MM.1S (cell line): ENCODE measurements around the gene USP24.

Experiments used
- DNase-seq: peaks from one replicate; pipeline ENCODE4 v3.0.0-alpha.2; 2015
- H2AFZ ChIP-seq: fragments of 300-600 bp; sonication (generic); 2 replicates; pipeline ENCODE4 v1.6.0; 2016; ENCODE audit warnings: antibody characterized with exemption, low read length
- H3F3A ChIP-seq: fragments of 300-600 bp; sonication (generic); 2 replicates; pipeline ENCODE4 v1.6.1; 2016; ENCODE audit warnings: mild to moderate bottlenecking, antibody characterized with exemption, low read length, moderate library complexity, mixed read lengths; ENCODE audit not compliant: insufficient read depth
- H3K27ac ChIP-seq: fragments of 300-600 bp; sonication (generic); 2 replicates; pipeline ENCODE4 v1.5.1; 2016; ENCODE audit warnings: mild to moderate bottlenecking, low read length
- H3K27me3 ChIP-seq: fragments of 300-600 bp; sonication (generic); replicated peaks from 2 replicates; pipeline ENCODE4 v1.6.0; 2016; ENCODE audit warnings: low read length; ENCODE audit not compliant: insufficient read depth
- H3K36me3 ChIP-seq: fragments of 300-600 bp; sonication (generic); replicated peaks from 2 replicates; pipeline ENCODE4 v1.6.1; 2016; ENCODE audit warnings: mild to moderate bottlenecking, low read length, mixed read lengths; ENCODE audit not compliant: insufficient read depth
- H3K4me1 ChIP-seq: fragments of 300-600 bp; sonication (generic); 2 replicates; pipeline ENCODE4 v1.6.1; 2016; ENCODE audit warnings: low read length, mixed read lengths
- H3K4me2 ChIP-seq: fragments of 300-600 bp; sonication (generic); 2 replicates; pipeline ENCODE4 v1.6.0; 2016; ENCODE audit warnings: low read depth, low read length
- H3K4me3 ChIP-seq: fragments of 300-600 bp; sonication (generic); 2 replicates; pipeline ENCODE4 v1.5.1; 2016; ENCODE audit warnings: low read length, mixed read lengths
- H3K79me2 ChIP-seq: fragments of 300-600 bp; sonication (generic); 2 replicates; pipeline ENCODE4 v1.6.1; 2016; ENCODE audit warnings: mixed run types, low read length, mixed read lengths
- H3K9ac ChIP-seq: fragments of 300-600 bp; sonication (generic); 2 replicates; pipeline ENCODE4 v1.6.1; 2016; ENCODE audit warnings: low read length, mixed read lengths
- H3K9me2 ChIP-seq: fragments of 300-600 bp; sonication (generic); replicated peaks from 2 replicates; pipeline ENCODE4 v1.6.1; 2016; ENCODE audit warnings: mild to moderate bottlenecking, low read length, mixed read lengths; ENCODE audit not compliant: insufficient read depth
- H3K9me3 ChIP-seq: fragments of 300-600 bp; sonication (generic); replicated peaks from 2 replicates; pipeline ENCODE4 v1.6.1; 2016; ENCODE audit warnings: mild to moderate bottlenecking, low read length, mixed read lengths; ENCODE audit not compliant: insufficient read depth
- H4K20me1 ChIP-seq: fragments of 300-600 bp; sonication (generic); 2 replicates; pipeline ENCODE4 v1.6.1; 2016; ENCODE audit warnings: mild to moderate bottlenecking, low read length, moderate library complexity, mixed read lengths; ENCODE audit not compliant: insufficient read depth
- CTCF ChIP-seq: fragments of 300-600 bp; sonication (generic); IDR thresholded peaks from 2 replicates; pipeline ENCODE4 v1.5.1; 2016; ENCODE audit warnings: antibody characterized with exemption, low read length, mixed read lengths
- EZH2 ChIP-seq: fragments of 300-600 bp; sonication (generic); optimal IDR thresholded peaks from 2 replicates; pipeline ENCODE3; 2017; ENCODE audit warnings: low read depth, mild to moderate bottlenecking, antibody characterized with exemption, low read length, mixed read lengths
- EZH2phosphoT487 ChIP-seq: fragments of 300-600 bp; sonication (generic); IDR thresholded peaks from 2 replicates; pipeline ENCODE4 v1.6.1; 2018; ENCODE audit warnings: antibody characterized with exemption, low read length

The USP24 gene

DNA sequence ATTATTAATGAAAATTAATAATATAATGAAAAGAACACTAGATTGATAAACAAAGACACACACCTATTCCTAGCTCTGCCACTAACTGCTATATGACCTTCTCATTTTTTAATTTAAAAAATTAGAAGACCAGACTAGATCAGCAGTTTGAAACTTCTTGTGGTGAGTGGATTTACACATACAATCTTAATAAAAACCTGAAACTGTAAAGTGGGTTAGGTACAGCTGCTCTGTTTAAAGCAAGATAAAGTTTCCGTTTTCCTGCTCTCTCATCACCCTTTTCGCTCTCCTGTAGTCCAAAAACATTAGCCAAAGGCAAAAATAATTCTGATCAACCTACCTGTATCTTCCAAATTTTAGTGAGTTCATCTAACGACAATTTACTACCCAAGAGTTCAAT is 58.6 kb downstream of the USP24 start:
- H3K79me2 ChIP-seq = no peaks in the 10 kb centered on the region

GRCh38 chr1:55156093-55156492 is 59.1 kb downstream of the USP24 start:
- Histone ChIP-seq H3K27ac (peak overlapping the region; percentile 85), H3K9me2 (no peaks in the 10 kb centered on the region), H3K4me1 (peaks cover 27% of the 10 kb centered on the region), H3K36me3 (peaks cover 11% of the 10 kb centered on the region; the same call in 1 of the 2 replicates), H3F3A (peaks cover 20% of the 10 kb centered on the region), H2AFZ (no peak overlapping the region), H3K9me3 (no peaks in the 10 kb centered on the region), H3K9ac (peak overlapping the region; percentile 30), H3K4me3 (no peak overlapping the region; the same call in 1 of the 2 replicates), H3K79me2 (no peaks in the 10 kb centered on the region), H4K20me1 (no peaks in the 10 kb centered on the region), H3K4me2 (peak overlapping the region; percentile 72), H3K27me3 (no peaks in the 10 kb centered on the region)
- DNase-seq = peak; percentile 66
- TF ChIP-seq EZH2phosphoT487 (no peak), EZH2 (no peak), CTCF (no peak)

More for the DNA sequence above, 58.6 kb downstream of the USP24 start:
- Histone ChIP-seq H3K4me3 (peak overlapping the region; percentile 26; the same call in 1 of the 2 replicates), H3K4me1 (peaks cover 23% of the 10 kb centered on the region), H3K27ac (peak overlapping the region; percentile 85), H3K4me2 (peak overlapping the region; percentile 72), H3F3A (peaks cover 20% of the 10 kb centered on the region), H2AFZ (no peak overlapping the region), H3K27me3 (no peaks in the 10 kb centered on the region), H3K9ac (peak overlapping the region; percentile 30; the same call in 1 of the 2 replicates), H3K9me2 (no peaks in the 10 kb centered on the region), H3K36me3 (peaks cover 11% of the 10 kb centered on the region; the same call in 1 of the 2 replicates), H4K20me1 (no peaks in the 10 kb centered on the region), H3K9me3 (no peaks in the 10 kb centered on the region)
- TF ChIP-seq CTCF (no peak), EZH2phosphoT487 (no peak), EZH2 (no peak)
- DNase-seq = peak; percentile 60

DNA sequence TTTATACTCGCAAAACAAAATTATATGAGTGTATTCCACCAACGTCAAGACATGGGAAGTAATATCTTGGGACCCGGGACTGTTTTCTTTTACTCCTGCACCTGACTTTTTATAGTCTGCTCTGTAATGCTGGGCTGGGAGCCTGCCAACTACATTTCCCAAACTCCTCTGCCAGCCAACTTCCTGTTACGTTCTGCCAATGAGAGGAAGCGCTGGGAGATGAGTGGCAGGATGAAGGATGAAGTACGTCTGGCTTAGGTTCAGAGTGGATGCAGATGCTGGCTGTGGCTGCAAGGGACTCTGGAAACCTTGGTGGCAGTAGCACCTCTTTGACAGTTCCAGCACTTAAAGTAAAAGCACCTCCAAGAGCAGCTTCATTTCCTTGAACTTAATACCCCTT is 59.6 kb downstream of the USP24 start:
- Histone ChIP-seq H3K9me2 (no peaks in the 10 kb centered on the region), H2AFZ (no peak overlapping the region), H3K79me2 (no peaks in the 10 kb centered on the region), H3F3A (peaks cover 24% of the 10 kb centered on the region), H3K4me2 (peak overlapping the region; percentile 72; the same call in 1 of the 2 replicates), H3K4me1 (peaks cover 32% of the 10 kb centered on the region), H3K36me3 (peaks cover 11% of the 10 kb centered on the region; the same call in 1 of the 2 replicates), H3K27me3 (no peaks in the 10 kb centered on the region), H4K20me1 (no peaks in the 10 kb centered on the region), H3K9me3 (no peaks in the 10 kb centered on the region), H3K4me3 (no peak overlapping the region), H3K9ac (no peak overlapping the region), H3K27ac (peak overlapping the region; percentile 85)
- no peak for TF ChIP-seq CTCF
- no peak for TF ChIP-seq EZH2phosphoT487
- no peak for TF ChIP-seq EZH2
- no peak for DNase-seq
